IMR-90 (cell line): ENCODE results near the gene FRYL.

Experiments
- CHD1 ChIP-seq: IDR thresholded peaks from 2 replicates; pipeline ENCODE4 v1.6.1; 2012; ENCODE audit warnings: low read depth, low read length, improper control_type of control experiment
- CTCF ChIP-seq: conservative IDR thresholded peaks from 2 replicates; pipeline ENCODE4 v1.5.1; 2012; ENCODE audit warnings: mild to moderate bottlenecking, low read depth, low read length, improper control_type of control experiment
- MXI1 ChIP-seq: IDR thresholded peaks from 2 replicates; pipeline ENCODE4 v1.6.1; 2012; ENCODE audit warnings: low read depth, mild to moderate bottlenecking, low read length, moderate library complexity, borderline replicate concordance
- POLR2A ChIP-seq: IDR thresholded peaks from 2 replicates; pipeline ENCODE4 v1.6.1; 2012; ENCODE audit warnings: mild to moderate bottlenecking, low read depth, low read length
- RAD21 ChIP-seq: IDR thresholded peaks from 2 replicates; pipeline ENCODE4 v1.6.1; 2012; ENCODE audit warnings: low read length, improper control_type of control experiment
- RFX5 ChIP-seq: IDR thresholded peaks from 2 replicates; pipeline ENCODE4 v1.8.0; 2012; ENCODE audit warnings: low read depth, mild to moderate bottlenecking, low read length, moderate library complexity
- TF ChIP-seq, protein P1 (sequence below): fragments of 150-350 bp; IDR thresholded peaks from 2 replicates; pipeline ENCODE4 v1.6.1; 2017; ENCODE audit warnings: mild to moderate bottlenecking, antibody characterized with exemption, low read length, low read depth

- TF ChIP-seq CTCF (no peak), POLR2A (no peak), RFX5 (no peak), MXI1 (no peak), RAD21 (no peak), CHD1 (no peak)
- TF ChIP-seq, protein P1, sequence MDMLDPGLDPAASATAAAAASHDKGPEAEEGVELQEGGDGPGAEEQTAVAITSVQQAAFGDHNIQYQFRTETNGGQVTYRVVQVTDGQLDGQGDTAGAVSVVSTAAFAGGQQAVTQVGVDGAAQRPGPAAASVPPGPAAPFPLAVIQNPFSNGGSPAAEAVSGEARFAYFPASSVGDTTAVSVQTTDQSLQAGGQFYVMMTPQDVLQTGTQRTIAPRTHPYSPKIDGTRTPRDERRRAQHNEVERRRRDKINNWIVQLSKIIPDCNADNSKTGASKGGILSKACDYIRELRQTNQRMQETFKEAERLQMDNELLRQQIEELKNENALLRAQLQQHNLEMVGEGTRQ, result no peak
Measured at GRCh38 chr4:48553720-48554119, 226.4 kb downstream of the FRYL start.
